Activated naive CD4-positive, alpha-beta T cell treated with anti-CD3 and anti-CD28 coated beads for 36 hours (primary cell): ENCODE data around the gene RNF126. TPM values are rescaled to one million over a fixed set of nuclear protein-coding genes. Genes with fewer than 3 reads are reported as not detected.

Source experiments
- CTCF ChIA-PET: fragments of 350-600 bp; sonication (Branson Sonifier 250); formaldehyde crosslinking; loops from one replicate; lab custom pipeline; 2021; ENCODE audit warnings: antibody characterized with exemption; lab: Charles Lee
- DNase-seq: peaks from one replicate; pipeline ENCODE4 v3.0.0-alpha.2; 2020
- H3K27ac Mint-ChIP-seq: one replicate; pipeline ENCODE4 v1.8.0; 2021; ENCODE audit warnings: mild to moderate bottlenecking, mixed read lengths
- H3K27me3 Mint-ChIP-seq: one replicate; pipeline ENCODE4 v1.8.0; 2021; ENCODE audit warnings: low read depth, mixed read lengths
- H3K36me3 Mint-ChIP-seq: one replicate; pipeline ENCODE4 v1.8.0; 2021; ENCODE audit warnings: low read depth, mixed read lengths
- H3K4me1 Mint-ChIP-seq: one replicate; pipeline ENCODE4 v1.8.0; 2021; ENCODE audit warnings: low read depth, mixed read lengths
- H3K4me3 Mint-ChIP-seq: one replicate; pipeline ENCODE4 v1.8.0; 2021; ENCODE audit warnings: mild to moderate bottlenecking, moderate library complexity, mixed read lengths
- H3K9me3 Mint-ChIP-seq: one replicate; pipeline ENCODE4 v1.8.0; 2021; ENCODE audit warnings: mixed read lengths
- intact Hi-C: fragments of 100-400 bp; cut with micrococcal nuclease; formaldehyde crosslinking; loops from one replicate; pipeline ENCODE4 v1.15.1; 2023
- total RNA-seq, 2 experiments: library from RNA; stranded (reverse); gene quantifications; one replicate each; pipeline ENCODE4 v1.2.3, GENCODE V29; 2021

RNF126 gene
- total RNA-seq, 2 experiments from 2014 or later = 99.5 to 108 TPM

DNA sequence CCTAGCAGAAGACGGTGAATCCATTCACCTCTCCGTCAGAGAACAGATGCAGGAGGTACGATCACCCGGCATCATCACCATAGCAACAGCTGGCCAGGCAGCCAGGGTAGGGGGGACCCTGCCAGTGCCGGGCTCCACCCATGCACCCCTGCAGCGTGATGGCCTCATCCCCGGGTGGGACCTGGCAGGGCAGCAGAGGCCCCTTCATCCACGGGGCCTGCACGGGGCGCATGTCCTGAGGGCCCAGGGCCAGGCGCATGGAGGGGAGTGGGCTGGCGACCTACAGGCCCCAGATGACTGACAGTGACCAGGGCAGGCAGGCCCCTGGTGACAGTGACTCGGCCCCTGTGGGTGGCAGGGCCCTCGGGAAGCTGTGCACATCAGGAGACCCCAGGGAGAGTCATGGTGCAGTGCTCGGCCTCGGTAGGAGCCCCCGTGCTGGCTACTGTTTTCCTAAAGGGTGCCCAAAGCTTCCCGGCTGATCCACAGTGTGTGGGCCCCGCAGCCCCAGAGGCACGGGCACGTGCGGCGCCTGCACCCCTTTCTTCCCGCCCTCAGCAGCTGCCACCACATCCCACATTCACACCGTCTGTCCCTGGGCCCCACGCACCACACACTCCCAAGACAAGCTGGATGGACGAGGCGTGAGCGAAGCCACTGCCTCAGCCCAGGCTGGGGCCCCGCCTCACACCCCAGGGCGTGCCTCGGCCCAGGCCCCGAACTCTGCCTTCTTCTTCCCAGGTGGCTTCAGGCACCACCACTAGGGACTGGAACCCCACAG, 4.8 kb downstream of the RNF126 start:
- Mint-ChIP-seq H3K4me3 (no peak overlapping the region), H3K36me3 (peaks cover 37% of the 10 kb centered on the region), H3K27ac (peak overlapping the region; percentile 65), H3K4me1 (peaks cover 49% of the 10 kb centered on the region), H3K27me3 (no peaks in the 10 kb centered on the region), H3K9me3 (no peaks in the 10 kb centered on the region)
- CTCF ChIA-PET = no interaction called here
- no peak for DNase-seq
- intact Hi-C loops = no loop called here

DNA sequence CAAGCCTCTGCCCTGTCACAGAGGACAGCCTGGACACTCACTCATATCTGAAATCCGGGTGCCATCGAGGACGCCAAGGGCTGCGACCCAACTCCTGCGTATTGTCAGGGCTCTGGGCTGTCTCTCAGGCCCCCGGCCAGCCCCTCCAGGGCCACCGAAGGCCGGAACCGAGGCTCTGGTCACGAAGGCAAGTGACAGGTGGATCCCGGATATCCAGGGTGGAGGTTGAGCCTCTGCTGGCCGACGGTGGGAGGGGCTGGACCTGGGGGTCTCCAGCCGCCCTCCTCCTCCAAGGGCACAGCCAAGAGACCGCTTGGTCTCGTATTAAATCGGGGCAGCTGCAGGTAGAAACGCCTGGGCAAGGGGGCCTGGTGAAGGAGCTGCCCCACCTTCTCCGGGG, 5.4 kb downstream of the RNF126 start:
- H3K4me1 Mint-ChIP-seq = peaks cover 49% of the 10 kb centered on the region
- H3K9me3 Mint-ChIP-seq = no peaks in the 10 kb centered on the region
- H3K27me3 Mint-ChIP-seq = no peaks in the 10 kb centered on the region
- peaks cover 38% of the 10 kb centered on the region for H3K36me3 Mint-ChIP-seq
- H3K27ac Mint-ChIP-seq = peak overlapping the region; percentile 24
- no peak for DNase-seq
- H3K4me3 Mint-ChIP-seq = no peak overlapping the region
- intact Hi-C loops = no loop called here
- CTCF ChIA-PET = no interaction called here

DNA sequence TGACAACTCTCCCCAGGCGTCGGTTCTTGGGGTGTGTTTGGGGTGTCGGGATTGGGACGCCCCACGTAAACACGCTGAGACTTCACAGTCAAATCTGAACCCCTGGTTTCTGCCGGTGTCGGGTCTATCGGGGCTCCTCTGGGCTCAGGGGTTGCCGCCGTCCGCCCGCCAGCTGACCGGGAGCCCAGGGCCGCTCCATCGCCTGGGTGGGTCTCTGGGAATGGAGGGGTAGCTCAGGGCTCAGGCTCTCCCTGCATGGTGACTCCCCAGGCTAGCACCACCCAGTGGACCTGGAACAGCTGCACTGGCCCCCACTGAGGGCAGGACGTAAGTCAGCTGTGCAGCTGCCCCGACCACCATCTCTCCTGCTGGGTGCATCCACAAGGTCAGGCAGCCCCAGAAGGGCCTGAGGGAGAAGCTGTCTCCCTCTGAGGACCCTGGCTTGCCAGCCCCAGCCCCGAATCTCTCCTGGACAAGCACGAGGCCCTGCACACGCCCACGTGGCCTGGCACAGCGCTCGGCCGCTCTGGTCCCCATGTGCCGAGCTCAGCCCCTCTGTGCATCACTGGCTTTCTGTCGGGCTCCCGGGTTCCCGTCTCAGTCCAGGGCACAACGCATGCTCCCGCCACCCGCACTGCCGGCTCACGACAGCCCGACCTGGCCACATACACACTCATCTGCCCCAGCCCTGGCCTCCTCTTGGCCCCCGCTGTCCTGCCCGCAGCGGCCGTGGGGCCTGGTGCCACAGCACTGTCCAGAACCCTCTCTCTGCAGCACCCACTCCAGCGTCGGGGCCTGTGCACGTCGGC, 6.1 kb downstream of the RNF126 start:
- no peak for DNase-seq
- CTCF ChIA-PET = no interaction called here
- intact Hi-C loops = no loop called here
- Mint-ChIP-seq H3K27ac (no peak overlapping the region), H3K36me3 (peaks cover 38% of the 10 kb centered on the region), H3K4me3 (no peak overlapping the region), H3K9me3 (no peaks in the 10 kb centered on the region), H3K4me1 (peaks cover 49% of the 10 kb centered on the region), H3K27me3 (no peaks in the 10 kb centered on the region)

DNA sequence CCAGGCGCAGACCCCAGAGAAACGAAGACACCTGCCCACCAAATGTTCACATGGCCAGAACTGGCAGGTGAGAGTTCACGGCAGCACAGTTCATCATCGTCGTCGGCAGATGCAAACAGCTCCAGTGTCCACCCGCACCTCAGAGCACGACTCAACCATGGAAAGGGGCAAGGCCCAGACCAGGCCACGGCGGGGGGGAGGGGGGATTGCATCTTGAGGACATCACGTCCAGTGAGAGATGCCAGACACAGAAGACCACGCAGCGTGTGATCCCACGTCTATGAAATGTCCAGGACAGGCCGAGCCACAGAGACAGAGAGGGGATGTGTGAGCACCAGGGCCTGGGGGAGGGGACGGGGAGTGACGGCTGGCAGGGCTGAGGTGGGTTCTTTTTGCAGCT, 7.3 kb downstream of the RNF126 start:
- Mint-ChIP-seq H3K36me3 (peaks cover 29% of the 10 kb centered on the region), H3K27ac (peak overlapping the region; percentile 59), H3K27me3 (no peaks in the 10 kb centered on the region), H3K4me1 (peaks cover 47% of the 10 kb centered on the region), H3K4me3 (no peak overlapping the region), H3K9me3 (no peaks in the 10 kb centered on the region)
- no peak for DNase-seq
- CTCF ChIA-PET = interaction anchor here (0.6 kb wide), 1 partner anchor 26 kb away, joined by 6 read pairs; no protein-coding TSS in a partner anchor
- intact Hi-C loops = no loop called here

DNA sequence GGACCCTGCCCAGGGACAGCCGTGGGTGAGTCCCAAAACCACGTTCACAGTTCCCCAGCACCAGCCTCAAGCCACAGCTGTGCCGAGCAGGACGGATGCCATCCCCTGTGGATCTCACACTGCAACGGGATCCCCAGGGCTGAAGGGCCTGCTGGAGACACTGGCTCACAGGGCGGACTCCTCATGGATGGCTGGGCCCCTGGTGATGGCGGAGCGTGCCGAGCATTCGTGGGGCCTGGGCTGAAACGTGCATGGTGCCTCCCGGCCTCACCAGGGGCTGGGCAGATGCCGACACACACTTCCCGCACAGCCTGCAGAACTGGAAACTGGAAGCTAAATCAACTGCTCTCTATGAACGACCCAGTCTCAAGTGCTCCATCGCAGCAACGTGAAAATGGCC, 9.6 kb downstream of the RNF126 start:
- no peaks in the 10 kb centered on the region for H3K9me3 Mint-ChIP-seq
- peaks cover 21% of the 10 kb centered on the region for H3K36me3 Mint-ChIP-seq
- no peaks in the 10 kb centered on the region for H3K27me3 Mint-ChIP-seq
- DNase-seq = no peak
- H3K4me1 Mint-ChIP-seq = peaks cover 26% of the 10 kb centered on the region
- H3K4me3 Mint-ChIP-seq = no peak overlapping the region
- intact Hi-C loops = no loop called here
- CTCF ChIA-PET = no interaction called here
- H3K27ac Mint-ChIP-seq = no peak overlapping the region

DNA sequence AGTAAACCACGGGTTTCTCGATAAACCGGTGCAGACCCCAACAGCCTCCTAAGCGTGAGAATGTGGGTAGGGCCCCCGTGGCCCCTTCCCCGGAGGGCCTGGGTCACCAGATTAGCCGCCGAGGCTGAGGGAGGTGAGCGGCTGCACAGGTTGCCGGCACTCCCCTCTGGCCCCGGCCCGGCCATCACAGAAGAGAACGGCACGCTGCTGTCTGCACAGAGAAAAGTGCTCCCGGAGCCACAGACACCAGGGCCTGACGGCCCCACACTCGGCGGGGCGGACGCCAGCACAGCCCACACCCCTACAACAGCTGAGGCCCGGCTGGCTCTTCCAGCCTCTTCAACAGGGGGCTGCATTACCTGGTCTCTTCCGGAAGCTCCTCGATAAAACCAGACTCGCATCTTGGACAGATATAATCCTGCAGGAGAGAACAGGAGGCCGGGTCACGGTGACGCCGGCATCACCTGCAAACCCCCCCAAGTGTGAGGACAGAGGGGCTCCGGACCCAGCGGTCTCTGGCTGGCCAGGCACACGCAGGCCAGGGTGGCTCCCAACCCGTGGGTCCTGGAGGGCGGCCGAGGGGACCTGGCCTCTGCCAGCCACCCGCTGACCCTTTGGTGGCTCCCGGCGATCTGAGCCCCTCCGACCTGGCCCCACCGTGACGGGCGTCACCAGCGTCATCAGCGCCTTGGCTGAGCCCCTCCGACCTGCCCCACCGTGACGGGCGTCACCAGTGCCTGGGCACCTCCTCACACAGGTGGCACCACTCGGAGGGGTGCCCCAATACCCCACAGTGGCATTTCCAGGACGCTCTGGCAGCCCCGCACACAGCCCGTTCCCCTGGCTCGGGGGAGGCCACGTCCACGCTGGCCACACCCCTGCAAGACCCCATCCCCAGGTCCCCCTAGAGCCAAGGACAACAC, 10.3 kb downstream of the RNF126 start:
- no peak overlapping the region for H3K4me3 Mint-ChIP-seq
- CTCF ChIA-PET = no interaction called here
- H3K4me1 Mint-ChIP-seq = peaks cover 24% of the 10 kb centered on the region
- H3K9me3 Mint-ChIP-seq = no peaks in the 10 kb centered on the region
- H3K27ac Mint-ChIP-seq = no peak overlapping the region
- peaks cover 22% of the 10 kb centered on the region for H3K36me3 Mint-ChIP-seq
- intact Hi-C loops = no loop called here
- no peak for DNase-seq
- no peaks in the 10 kb centered on the region for H3K27me3 Mint-ChIP-seq

DNA sequence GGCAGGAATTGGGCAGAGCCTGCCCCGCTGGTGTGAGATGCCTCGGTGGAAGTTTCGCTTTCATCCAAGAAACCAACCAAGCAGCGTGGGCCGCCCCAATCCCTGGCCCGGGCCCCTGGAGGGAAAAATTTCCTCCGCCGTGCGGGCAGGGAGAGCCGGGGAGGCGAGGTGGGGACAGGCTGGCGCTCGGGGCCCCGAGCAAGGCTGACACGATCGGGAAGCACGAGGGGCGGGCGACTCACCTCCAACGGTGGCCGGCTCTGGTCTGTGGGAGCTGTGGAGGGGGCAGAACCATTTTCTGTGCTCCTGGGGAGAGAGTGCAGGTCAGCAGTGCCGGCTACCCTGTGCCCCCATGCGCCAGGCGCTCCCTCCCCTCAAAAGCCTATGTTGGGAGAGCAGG, 11.0 kb downstream of the RNF126 start:
- no peak overlapping the region for H3K27ac Mint-ChIP-seq
- no peak overlapping the region for H3K4me3 Mint-ChIP-seq
- CTCF ChIA-PET = no interaction called here
- intact Hi-C loops = no loop called here
- peaks cover 18% of the 10 kb centered on the region for H3K4me1 Mint-ChIP-seq
- peaks cover 22% of the 10 kb centered on the region for H3K36me3 Mint-ChIP-seq
- no peaks in the 10 kb centered on the region for H3K27me3 Mint-ChIP-seq
- no peak for DNase-seq
- no peaks in the 10 kb centered on the region for H3K9me3 Mint-ChIP-seq

DNA sequence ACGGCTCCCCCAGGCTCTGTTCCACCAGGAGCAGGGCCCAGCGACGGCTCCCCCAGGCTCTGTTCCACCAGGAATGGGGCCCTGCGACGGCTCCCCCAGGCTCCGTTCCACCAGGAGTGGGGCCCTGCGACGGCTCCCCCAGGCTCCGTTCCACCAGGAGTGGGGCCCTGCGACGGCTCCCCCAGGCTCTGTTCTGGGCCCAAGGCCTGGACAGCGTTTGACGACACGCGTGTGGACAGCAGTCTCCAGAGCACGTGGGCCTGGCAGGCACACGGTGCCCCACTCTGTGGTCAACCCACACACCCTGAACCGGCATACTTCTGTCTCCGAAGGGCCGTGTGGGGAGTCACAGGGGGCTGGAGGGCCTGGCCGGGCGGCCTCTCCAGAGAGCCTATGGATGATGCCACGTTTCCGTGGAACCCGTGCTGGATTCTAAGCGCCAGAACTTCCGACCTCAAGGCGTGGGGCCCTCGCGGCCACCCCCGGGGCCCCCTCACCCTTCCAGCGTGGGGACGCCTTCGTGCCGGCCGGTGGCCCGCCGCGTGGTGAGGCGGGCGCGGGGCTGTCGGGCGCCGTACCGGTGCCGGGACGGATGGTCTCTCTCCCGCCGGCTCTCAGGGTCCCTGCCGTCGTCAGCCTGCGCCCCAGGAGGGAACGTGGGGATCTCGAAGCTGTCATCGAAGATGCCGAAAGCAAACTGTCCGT, 11.7 kb downstream of the RNF126 start:
- CTCF ChIA-PET = no interaction called here
- H3K4me1 Mint-ChIP-seq = peaks cover 15% of the 10 kb centered on the region

DNA sequence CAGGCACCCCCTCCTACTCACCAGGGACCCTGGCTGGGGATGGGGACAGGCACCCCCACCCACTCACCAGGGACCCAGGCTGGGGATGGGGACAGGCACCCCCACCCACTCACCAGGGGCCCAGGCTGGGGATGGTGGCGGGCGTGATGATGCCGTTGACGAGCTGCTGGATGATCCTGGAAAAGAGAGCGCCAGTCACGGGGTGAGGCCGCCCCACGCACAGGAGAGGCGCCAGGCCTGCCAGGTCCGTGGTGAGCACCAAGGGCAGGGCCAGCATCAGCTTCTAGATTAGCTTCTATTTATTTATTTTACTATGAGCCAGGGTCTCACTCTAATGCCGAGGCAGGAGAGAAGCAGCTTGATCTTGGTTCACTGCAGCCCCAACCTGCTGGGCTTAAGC, 12.9 kb downstream of the RNF126 start:
- intact Hi-C loops = no loop called here
- CTCF ChIA-PET = no interaction called here
- no peaks in the 10 kb centered on the region for H3K27me3 Mint-ChIP-seq
- H3K4me3 Mint-ChIP-seq = no peak overlapping the region
- no peaks in the 10 kb centered on the region for H3K9me3 Mint-ChIP-seq
- peaks cover 4% of the 10 kb centered on the region for H3K4me1 Mint-ChIP-seq
- H3K27ac Mint-ChIP-seq = no peak overlapping the region
- peaks cover 18% of the 10 kb centered on the region for H3K36me3 Mint-ChIP-seq
- no peak for DNase-seq

More for the DNA sequence above, 11.7 kb downstream of the RNF126 start:
- no peak overlapping the region for H3K27ac Mint-ChIP-seq
- peaks cover 23% of the 10 kb centered on the region for H3K36me3 Mint-ChIP-seq
- H3K4me3 Mint-ChIP-seq = no peak overlapping the region
- DNase-seq = no peak
- H3K9me3 Mint-ChIP-seq = no peaks in the 10 kb centered on the region
- no peaks in the 10 kb centered on the region for H3K27me3 Mint-ChIP-seq
- intact Hi-C loops = no loop called here

DNA sequence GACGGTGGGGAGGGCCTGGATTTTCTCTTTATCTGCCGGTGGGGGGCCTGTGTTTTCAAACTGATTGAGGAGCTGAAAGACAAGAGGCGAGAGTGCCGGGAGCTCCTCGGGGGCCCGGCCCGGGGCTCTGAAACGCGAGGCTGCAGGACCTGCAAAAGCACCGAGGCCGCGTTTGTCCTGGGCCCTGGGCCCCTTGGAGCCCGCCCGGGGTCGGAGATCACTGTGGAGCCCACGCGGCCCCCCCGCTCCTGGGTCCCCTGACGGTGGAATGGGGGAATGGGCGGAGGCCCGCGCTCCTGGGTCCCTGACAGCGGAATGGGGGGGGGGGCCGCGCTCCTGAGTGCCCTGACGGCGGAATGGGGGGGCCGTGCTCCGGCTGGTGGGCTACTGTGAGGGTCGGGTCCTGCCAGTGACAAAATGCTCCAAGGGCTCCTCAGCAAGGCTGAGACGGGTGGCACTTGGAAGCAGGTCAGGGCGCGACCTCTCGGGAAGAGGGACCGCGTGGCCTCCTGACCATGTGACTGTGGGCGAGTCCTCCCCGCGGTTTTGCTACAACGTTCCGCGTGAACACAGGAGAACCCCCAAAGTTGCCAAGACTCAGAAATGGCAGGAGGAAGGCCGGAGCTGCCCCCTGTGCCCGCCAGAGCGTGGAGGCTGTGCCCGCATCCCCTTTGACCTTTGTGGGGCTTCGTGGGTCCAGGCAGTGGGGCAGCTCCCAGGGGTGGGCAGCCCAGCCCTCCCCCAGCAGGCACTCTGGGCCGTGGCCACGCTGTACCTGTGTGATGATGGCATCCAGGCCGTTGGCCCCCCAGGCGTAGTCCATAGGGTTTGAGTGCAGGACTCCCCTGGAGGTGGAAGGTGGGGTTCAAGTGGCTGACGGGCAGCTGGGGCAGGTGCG, 13.9 kb downstream of the RNF126 start:
- no peak for DNase-seq
- Mint-ChIP-seq H3K27ac (no peak overlapping the region), H3K9me3 (no peaks in the 10 kb centered on the region), H3K36me3 (peaks cover 15% of the 10 kb centered on the region), H3K4me3 (no peak overlapping the region), H3K27me3 (no peaks in the 10 kb centered on the region), H3K4me1 (no peaks in the 10 kb centered on the region)
- intact Hi-C loops = no loop called here
- CTCF ChIA-PET = no interaction called here

DNA sequence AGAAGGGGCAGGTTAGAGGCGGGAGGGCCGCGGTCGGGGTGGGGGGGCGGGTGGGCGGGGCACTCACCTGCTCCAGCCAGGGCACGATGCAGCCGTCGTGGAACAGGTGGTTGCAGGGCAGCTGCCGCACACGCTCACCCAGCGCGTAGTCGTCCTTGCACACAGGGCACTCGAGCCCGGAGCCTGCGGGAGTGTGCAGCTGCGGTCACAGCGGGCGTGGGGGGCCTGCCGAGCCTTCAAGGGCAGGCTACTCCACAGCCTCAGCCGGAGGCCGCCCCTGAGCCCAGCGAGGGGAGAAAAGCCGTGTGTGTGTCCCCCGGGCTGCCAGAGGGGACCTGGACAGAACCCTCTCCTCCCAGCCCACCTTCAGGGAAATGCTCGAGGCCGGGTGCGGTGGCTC, 14.7 kb downstream of the RNF126 start:
- Mint-ChIP-seq H3K4me3 (no peak overlapping the region), H3K27ac (no peak overlapping the region), H3K36me3 (peaks cover 16% of the 10 kb centered on the region), H3K9me3 (no peaks in the 10 kb centered on the region), H3K27me3 (no peaks in the 10 kb centered on the region), H3K4me1 (no peaks in the 10 kb centered on the region)
- intact Hi-C loops = no loop called here
- CTCF ChIA-PET = no interaction called here
- DNase-seq = no peak
